RWPE1 (cell line): ENCODE results near the gene PRELID3B.
"Not testable (repeated sequence)": the region's sequence is repeated elsewhere in the genome, so short reads cannot be mapped to it uniquely, and the experiment has no call there.

ENCODE experiments used
- CTCF ChIA-PET: fragments of 350-600 bp; sonication (Branson Sonifier 250); formaldehyde crosslinking; extraction: SDS; loops from one replicate; lab custom pipeline; 2021; lab: Yijun Ruan, JAX
- POLR2A ChIA-PET: fragments of 400-600 bp; formaldehyde crosslinking; extraction: SDS; loops from one replicate; lab custom pipeline; 2020; ENCODE audit warnings: antibody characterized with exemption; ENCODE audit not compliant: low non-redundant PET; lab: Yijun Ruan, JAX
- DNase-seq: peaks from one replicate; pipeline ENCODE4 v3.0.0; 2012; ENCODE audit warnings: low spot score
- H3K27ac ChIP-seq: fragments of 450-650 bp; 2 replicates; pipeline ENCODE4 v1.5.1; 2017
- CTCF ChIP-seq: fragments of 450-650 bp; conservative IDR thresholded peaks from 2 replicates; pipeline ENCODE4 v1.5.1; 2017; ENCODE audit warnings: low read depth, mild to moderate bottlenecking

Gene PRELID3B

DNA sequence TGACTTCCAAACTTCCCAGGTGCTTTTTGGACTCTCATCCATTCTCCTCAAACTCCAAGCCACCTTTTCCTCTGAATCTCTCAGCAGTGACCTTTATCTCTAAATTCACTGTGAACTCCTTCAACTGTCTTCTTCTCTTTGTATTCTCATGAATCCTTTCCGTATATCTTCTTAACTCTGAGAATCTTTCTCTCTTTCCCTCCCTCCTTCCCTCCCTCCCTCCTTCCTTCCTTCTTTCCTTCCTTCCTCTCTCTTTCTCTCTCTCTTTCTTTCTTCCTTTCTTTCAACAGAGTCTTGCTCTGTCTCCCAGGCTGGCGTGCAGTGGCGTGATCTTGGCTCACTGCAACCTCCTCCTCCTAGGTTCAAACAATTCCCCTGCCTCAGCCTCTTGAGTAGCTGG, 4.3 kb upstream of the PRELID3B start:
- no peak overlapping the region for H3K27ac ChIP-seq
- no peak for DNase-seq
- no peak for TF ChIP-seq CTCF
- ChIA-PET POLR2A (no interaction called here), CTCF (interaction anchor here (0.6 to 0.7 kb wide), 2 partner anchors 31 to 943 kb away, joined by 3 read pairs; no protein-coding TSS in a partner anchor)

GRCh38 chr20:59044796-59045195, 2.2 kb upstream of the PRELID3B start:
- CTCF ChIA-PET: no interaction called here
- no peak overlapping the region for H3K27ac ChIP-seq
- DNase-seq: no peak
- no peak for TF ChIP-seq CTCF
- POLR2A ChIA-PET: no interaction called here

DNA sequence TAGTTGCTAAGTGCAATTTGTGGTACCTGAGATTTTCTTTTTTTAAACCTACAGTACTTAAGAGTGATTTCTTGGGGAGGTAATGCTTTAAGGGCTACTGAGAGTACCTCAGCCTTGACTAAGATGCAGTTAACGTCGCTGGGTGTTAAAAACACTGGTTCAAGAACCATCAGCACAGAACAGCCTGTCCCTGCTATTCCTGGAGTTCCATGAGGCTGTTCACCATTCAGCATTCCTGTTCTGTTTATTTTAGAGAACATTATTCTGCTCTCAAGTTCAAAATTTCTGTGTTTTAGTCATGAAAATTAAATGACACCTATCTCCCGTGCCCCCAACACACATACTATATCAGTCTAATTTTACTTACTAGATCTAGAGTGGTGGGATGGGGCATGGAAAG, 1.7 kb upstream of the PRELID3B start:
- ChIA-PET CTCF (interaction anchor here (0.6 kb wide), 1 partner anchor 214 kb away, joined by 3 read pairs; no protein-coding TSS in a partner anchor), POLR2A (no interaction called here)
- no peak for TF ChIP-seq CTCF
- no peak for DNase-seq
- H3K27ac ChIP-seq: no peak overlapping the region

GRCh38 chr20:59043698-59044097, 1.1 kb upstream of the PRELID3B start:
- POLR2A ChIA-PET: interaction anchor here (0.6 to 1.4 kb wide), 2 partner anchors 11 to 143 kb away, joined by 3 to 5 read pairs; no protein-coding TSS in a partner anchor
- CTCF ChIA-PET: interaction anchor here (0.6 to 0.8 kb wide), 2 partner anchors 214 to 387 kb away, joined by 3 read pairs; no protein-coding TSS in a partner anchor
- no peak for DNase-seq
- H3K27ac ChIP-seq: no peak overlapping the region
- no peak for TF ChIP-seq CTCF

DNA sequence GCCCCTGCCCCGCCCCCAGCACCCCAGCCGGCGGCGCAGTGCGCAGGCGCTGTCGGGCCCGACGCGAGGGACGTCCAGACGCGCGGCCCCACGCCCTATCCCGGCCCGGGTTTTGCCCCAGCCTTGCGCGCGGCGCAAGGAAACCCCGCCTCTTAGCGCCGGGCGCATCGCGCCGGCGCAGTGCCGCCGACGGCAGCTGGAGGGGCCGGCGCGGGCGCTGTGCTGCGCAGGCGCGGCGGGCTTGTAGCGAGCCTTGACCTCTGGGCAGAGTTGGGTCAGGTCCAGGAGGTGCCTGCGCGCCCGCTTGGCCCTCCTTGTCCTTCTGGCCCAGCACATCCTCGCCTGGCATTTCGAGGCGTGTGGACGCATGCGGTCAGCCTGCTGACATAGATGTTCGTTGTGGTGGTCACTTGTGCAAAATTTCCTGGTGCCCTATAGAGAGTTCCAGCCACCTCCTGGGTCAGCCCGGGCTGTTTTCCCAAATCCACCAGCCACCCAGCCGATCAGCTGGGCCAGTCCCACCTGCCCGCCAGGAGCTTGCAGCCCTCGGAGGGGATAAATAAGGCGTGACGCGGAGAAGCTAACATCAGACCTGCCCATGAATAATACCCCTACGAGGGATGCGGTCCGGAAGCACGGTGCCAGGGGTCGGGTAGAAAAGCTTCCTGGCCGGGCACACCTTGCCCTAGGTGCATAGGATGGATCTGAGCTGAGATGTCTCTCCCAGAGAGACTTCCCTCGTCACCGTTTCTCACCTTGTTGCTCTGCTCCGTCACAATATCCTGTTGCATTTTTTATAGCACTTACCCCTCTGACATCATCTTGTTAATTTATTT, 428 bp upstream of the PRELID3B start:
- TF ChIP-seq CTCF: no peak
- ChIA-PET POLR2A (interaction anchor here (0.6 to 1.5 kb wide), 4 partner anchors 11 to 142 kb away, joined by 3 to 7 read pairs (median 4); partner anchors contain the start of gene ATP5F1E), CTCF (interaction anchor here (0.6 to 0.8 kb wide), 2 partner anchors 139 to 387 kb away, joined by 3 read pairs; no protein-coding TSS in a partner anchor)
- H3K27ac ChIP-seq: peak overlapping the region; percentile 72
- peak; percentile 99 for DNase-seq

DNA sequence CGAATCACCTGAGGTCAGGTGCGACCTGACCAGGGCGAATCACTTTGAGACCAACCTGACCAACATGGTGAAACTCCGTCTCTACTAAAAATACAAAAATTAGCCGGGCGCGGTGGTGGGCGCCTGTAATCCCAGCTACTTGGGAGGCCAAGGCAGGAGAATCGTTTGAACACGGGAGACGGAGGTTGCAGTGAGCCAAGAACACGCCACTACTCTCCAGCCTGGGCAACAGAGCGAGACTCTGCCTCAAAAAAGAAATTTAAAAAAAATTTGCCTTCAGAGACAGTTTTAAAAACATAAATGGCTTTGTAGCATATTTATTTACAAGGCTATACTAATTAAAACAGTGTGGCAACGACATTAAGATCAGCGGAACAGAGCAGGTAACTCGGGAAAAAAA, 1.1 kb downstream of the PRELID3B start:
- H3K27ac ChIP-seq, DNase-seq, CTCF ChIA-PET: not testable (repeated sequence)
- POLR2A ChIA-PET: interaction anchor here (0.7 to 1.5 kb wide), 2 partner anchors 9 to 33 kb away, joined by 3 read pairs; partner anchors contain the start of gene ATP5F1E
